HG02763 (cell line): ENCODE data around the gene REC8.
A peak's percentile ranks its signal among the peaks of the same experiment; 100 is the strongest.

ENCODE experiments used
- ATAC-seq: cut with Tn5 transposase; IDR thresholded peaks from one replicate; pipeline ENCODE4 v1.9.1; 2021; ENCODE audit warnings: mild to moderate bottlenecking, moderate library complexity; ENCODE audit not compliant: unreplicated experiment

The REC8 gene

DNA sequence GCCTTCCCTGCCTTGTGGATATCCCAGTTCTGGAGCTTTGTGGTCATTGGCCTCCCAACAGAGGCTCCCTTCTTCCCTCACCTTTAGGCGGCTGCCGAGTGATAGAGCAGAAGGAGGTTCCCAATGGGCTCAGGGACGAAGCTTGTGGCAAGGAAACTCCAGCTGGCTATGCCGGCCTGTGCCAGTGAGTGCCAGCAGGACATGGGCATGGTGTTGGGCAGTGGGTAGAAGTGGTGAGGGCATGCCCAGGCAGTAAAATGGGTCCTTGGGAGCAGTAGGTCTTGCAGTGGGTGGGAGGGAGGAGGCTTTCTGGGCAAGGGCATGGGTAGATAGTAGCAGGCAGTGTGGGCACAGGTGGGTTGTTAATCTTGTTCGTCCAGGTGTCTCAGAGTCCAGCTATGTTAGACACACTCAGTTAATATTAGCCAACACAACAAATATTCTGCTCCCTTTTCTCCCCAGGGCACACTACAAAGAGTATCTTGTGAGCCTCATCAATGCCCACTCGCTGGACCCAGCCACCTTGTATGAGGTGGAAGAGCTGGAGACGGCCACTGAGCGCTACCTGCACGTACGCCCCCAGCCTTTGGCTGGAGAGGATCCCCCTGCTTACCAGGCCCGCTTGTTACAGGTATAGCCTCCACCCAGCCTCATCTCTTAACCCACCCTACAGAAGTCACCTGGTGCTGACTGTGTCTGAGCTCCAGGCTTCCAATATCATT lies 11.9 kb upstream of the REC8 start:
- ATAC-seq, result no peak

DNA sequence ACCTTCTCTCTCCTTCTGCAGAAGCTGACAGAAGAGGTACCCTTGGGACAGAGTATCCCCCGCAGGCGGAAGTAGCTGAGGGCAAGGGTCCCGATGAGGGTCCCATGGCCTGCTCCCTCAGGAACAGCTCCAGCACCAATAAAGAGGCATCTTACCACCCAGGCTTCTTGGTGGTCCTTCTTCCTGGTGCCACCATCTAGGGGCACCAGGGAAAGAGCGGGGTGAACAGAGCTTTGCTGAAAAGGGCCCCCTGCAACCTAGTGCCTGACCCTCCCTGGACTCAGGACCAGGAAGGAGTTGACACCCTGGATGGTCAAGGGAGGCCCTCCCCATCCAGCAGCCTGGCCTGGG lies 11.4 kb upstream of the REC8 start:
- ATAC-seq, result no peak

DNA sequence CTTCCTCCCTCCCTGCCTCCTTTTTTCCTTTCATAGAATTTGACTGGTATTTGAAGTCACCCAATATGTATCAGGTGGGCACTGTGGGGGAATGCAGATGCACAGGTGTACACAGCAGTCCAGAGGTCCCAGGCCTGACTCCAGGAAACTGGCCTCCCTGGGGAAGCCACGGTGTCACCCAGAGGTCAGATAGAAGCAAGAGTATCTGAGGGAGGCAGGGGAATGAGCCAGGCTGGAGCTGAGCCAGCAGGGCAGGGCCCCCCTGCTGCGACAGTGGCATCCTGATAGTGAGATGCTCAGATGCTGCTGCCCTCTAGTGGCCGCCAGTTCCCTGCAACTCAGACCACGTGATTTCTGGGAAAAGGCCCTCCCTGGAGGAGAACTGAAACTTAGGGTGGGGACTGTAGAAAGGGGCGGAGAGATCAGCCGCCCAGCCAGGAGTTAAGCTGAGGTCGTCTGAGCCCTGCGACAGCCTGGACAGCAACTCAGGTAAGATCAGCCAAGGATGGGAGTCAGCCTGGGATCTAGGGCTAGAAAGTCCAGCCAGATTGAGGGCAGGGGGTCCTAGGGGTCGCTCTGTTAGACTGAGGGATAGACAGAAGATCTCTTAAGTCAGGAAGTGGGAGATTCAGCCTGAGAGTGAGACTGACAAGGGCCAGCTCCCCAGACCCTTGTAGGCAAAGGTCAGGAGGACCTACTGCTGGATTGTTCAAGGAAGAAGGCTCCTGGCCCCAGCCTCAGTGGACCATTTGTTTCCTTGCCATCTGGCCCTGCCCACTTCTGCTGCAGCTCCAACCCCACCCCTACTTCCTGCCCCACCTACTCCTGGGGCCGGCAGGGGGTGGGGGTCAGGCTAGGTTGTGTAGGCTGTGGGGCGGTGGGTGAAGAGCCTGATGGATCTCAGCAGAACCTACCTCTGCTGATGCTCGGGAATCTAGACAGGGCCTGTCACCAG lies 10.8 kb upstream of the REC8 start, which contains the start of gene IRF9:
Gene IRF9, plus strand, starts transcription at position 416 of the 955 bp plus-strand sequence. CDS start 880 bp downstream, outside the sequence.
- peak; percentile 79 for ATAC-seq

DNA sequence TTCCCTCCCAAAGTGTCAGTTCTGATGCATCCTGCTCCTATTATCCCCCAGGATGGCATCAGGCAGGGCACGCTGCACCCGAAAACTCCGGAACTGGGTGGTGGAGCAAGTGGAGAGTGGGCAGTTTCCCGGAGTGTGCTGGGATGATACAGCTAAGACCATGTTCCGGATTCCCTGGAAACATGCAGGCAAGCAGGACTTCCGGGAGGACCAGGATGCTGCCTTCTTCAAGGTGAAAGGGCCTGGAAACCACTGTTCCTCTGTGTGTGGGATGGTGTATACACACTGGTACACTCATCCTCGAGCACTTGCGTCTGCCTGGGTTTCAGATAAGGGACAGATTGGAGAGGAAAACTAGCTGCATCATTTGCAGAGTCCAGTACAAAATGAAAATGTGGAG lies 9.8 kb upstream of the REC8 start:
- no peak for ATAC-seq

DNA sequence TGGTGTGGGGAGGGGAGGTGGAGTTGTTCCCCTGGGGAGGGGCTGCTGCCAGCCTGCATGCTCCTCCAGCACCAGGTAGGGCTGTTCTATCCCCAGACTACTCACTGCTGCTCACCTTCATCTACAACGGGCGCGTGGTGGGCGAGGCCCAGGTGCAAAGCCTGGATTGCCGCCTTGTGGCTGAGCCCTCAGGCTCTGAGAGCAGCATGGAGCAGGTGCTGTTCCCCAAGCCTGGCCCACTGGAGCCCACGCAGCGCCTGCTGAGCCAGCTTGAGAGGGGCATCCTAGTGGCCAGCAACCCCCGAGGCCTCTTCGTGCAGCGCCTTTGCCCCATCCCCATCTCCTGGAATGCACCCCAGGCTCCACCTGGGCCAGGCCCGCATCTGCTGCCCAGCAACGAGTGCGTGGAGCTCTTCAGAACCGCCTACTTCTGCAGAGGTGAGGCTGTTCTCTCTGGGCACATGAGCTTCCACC lies 7.3 kb upstream of the REC8 start:
- ATAC-seq, result no peak

DNA sequence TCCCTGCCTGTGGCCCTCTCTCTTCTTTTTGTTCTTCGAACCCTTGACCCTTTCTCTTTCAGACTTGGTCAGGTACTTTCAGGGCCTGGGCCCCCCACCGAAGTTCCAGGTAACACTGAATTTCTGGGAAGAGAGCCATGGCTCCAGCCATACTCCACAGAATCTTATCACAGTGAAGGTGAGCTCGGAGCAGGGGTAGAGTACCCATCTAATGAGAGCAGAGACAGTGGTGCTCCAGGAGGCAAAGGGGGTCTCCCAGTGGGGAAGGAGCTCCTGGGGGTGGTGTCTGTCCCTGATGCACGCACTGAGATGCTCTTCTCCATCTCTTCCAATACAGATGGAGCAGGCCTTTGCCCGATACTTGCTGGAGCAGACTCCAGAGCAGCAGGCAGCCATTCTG lies 6.1 kb upstream of the REC8 start:
- ATAC-seq, result no peak

DNA sequence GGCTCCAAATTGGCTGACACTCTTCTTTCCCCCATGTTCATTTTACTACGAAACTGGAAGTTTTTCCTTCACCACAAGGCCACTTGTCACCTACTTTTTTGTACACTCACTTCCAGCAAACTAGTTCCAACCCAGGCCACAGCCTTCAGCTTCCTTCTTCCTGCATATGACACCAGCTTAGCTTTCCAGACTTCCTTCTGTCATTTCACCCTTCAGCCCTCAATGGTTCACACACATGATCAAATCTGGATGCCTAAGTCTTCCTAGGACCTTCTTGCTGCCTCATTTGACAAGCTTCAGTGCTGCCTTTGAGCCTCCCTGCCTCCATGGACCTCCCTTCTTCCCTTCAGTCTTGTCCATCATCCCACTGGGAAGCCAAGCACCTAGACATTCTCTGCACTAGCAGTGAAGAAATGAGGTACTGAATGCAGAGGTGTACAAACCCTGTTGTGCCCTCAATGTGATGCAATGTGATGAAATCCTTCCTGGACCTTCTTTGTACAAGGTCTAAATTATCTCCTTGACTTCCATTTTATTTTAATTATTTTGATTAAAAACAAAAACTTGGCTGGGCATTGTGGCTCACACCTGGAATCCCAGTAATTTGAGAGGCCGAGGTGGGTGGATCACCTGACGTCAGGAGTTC lies 4.3 kb upstream of the REC8 start:
- no peak for ATAC-seq

DNA sequence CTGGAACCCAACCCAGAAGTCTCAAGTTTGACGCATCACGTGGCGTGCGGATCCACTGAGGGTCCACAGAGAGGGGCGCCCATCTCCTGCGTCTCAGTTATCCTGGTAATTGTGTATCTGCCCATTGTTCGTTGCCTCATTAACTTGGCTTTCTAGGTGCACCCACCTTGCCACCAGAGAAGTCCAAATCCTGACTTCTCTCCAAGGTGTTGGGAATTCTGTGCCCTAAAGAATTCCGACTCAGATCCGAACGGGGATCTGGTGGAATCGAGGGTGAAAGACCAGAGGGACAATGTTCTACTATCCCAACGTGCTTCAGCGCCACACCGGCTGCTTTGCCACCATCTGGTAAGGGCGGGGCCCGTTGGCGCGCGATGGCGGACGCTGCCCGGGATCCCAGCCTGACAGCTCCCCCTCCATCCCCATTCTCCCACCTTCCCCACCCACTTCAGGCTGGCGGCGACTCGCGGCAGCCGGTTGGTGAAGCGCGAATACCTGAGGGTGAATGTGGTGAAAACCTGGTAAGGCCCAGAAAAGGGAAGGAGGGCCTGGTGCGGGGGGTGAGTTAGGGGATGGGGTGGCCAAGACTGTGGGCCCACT lies 481 bp downstream of the REC8 start:
- ATAC-seq, result no peak

DNA sequence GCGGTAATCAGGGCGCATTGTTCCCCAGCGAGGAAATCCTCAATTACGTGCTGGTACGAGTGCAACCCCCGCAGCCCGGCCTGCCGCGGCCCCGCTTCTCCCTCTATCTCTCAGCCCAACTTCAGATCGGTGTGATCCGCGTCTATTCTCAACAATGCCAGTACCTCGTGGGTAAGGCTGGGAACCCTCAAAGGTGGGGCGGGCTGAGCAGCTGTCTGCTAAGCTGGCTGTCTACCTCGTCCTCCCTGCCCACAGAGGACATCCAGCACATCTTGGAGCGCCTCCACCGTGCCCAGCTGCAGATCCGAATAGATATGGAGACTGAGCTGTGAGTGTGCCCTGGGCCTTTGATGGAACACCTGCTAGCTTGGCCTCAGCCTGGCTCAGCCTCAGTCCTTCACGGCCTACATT lies 996 bp downstream of the REC8 start:
- ATAC-seq, result no peak

DNA sequence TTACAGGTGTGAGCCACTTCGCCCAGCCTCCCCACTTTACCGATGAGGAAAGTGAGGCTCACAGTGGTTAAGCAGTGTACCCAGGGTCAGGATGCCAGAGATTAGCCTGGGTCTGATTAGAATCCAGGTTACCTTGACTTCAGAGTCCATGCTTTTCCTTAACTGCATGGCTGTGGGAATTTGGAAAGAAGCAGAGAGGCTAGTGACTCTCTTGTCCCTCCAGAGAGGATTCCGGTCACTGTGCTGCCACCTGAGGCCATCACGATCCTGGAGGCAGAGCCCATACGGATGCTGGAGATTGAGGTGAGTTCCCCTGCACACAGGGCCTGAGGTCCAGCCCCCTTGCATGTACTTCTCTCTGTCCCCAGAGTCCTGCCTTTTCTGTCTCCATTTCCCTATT lies 4.7 kb downstream of the REC8 start:
- ATAC-seq, result no peak

DNA sequence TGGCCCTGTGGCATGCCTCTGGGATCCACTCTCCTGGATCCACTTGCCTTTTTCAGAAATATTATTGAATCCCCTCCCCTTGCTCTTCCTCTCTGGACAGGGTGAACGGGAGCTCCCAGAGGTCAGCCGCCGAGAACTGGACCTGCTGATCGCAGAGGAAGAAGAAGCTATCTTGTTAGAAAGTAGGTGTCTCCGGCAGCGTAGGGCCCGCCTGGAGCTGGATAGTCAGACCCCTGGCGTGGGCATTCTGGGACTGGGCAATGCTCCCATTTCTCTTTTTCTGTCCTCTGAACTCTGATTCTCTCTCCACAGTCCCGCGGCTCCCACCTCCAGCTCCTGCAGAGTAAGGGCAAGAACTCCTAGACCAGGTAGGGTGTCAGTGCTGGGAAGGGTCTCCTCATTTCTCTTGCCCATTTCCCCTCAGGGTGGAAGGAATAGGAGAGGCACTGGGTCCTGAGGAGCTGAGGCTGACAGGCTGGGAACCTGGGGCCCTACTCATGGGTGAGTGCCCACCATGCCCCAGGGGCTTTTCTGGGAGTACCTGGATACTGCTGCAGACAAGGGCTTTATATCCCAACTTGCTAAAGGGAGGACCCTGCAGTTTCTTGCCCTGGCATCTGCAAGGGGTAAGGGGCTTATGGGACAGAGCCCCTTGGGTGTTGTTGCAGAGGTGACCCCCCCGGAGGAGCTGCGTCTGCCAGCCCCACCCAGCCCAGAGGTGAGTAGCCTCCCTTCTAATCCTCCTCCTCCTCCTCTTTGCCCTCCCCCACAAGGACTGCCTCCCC lies 5.4 kb downstream of the REC8 start:
- no peak for ATAC-seq

DNA sequence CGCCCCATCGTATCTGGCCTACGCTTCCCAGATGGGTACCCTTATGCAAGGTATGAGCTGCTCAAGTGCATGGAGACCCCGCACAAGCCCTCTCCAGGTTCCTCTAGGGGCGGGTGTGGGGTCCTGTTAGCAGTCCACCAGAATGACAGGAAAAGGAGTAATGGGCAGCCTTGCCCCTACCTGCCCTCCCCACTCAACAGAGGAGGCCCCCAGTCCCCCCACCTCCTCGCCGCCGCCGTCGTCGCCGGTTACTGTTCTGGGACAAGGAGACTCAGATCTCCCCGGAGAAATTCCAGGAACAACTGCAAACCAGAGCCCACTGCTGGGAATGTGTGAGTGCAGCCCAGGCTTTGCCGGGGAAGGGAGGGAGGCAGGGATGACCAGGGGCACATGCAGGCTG lies 6.0 kb downstream of the REC8 start:
- no peak for ATAC-seq

DNA sequence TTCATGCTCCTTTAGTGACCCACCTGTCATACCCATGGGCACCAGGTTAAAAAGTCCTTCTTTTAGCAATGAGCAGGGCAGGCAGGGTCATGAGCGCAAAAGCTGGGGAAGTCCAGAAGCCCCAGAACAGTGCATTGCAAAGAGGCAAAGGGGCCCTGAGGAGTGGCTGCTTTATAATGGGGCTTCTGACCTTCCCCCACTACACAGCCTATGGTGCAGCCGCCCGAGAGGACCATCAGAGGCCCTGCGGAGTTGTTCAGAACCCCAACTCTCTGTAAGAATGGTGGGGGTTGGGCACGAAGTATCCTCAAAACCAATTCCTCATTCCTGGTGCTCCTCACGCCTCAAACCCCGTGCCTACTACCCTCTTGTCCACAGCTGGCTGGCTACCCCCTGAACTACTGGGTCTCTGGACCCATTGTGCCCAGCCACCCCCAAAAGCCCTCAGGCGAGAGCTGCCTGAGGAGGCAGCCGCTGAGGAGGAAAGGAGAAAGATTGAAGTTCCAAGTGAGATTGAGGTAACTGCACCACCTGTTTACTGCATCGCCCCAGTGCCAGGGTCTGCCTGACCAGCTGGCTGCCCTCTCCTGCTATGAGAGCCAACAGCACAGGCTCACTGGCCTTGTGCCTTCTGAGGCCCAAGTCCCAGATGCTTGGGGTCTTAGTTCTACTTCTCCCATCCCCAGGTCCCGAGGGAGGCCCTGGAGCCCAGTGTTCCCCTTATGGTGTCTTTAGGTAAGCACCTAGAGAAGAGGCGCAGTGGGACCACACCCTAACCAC lies 6.7 kb downstream of the REC8 start:
- ATAC-seq, result no peak

DNA sequence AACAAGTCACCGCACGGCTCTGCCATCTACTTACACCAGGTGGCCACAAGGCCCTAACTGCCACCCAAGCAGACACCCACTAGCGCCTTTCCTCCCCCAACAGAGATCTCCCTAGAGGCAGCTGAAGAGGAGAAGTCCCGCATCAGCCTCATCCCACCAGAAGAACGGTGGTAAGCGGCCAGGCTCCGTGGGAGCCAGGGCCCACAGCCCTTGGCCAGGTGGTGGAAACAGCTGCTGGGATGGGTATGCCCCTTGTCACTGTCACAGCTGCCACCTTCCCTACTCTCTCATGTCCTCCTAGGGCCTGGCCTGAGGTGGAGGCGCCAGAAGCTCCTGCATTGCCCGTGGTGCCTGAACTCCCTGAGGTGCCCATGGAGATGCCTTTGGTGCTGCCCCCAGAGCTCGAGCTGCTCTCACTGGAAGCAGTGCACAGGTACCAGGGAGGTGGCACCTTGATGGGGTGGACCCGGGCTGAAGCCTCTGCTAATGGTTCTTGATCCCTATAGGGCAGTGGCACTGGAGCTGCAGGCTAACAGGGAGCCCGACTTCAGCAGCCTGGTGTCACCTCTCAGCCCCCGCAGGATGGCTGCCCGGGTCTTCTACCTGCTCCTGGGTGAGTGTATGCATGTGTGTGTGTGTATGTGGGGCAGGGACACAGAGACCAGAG lies 7.5 kb downstream of the REC8 start:
- ATAC-seq, result no peak

DNA sequence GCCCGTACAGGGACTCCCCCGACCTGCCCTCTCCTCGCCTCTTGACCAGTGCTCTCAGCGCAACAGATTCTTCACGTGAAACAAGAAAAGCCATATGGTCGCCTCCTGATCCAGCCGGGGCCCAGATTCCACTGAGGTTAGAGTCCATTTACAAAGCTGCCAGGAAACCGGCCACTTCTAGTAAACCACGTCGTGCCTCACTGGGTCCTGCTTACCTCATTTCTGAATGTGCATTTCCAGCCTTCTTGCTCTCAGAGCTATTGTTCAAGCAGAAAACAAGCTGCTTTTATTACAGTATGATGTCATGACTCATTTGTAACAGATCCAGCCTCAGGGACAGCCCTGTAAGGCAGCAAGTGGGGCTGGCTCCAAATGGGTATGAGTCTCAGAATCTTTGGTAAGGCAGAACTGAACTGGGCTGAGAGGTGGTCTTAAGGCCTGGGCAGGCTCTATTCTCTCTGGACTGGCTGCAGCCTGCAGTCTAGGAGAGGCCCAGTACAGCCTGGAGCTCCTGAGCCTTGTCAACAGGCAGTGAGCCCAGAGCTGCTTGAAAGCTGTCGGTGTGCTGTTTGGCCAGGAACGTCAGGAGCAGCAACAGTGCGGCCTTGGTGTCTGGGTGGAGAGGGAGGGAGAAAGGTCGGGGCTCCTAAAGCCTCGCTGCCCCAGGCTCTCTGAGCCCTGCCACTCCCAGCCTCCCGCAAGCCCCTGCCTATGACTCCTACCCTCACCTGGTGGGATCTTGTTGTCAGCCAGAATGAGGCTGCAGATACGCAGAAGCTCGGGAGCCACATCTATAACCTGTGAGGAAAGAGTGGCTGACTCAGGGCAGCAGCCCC lies 8.3 kb downstream of the REC8 start:
- no peak for ATAC-seq

DNA sequence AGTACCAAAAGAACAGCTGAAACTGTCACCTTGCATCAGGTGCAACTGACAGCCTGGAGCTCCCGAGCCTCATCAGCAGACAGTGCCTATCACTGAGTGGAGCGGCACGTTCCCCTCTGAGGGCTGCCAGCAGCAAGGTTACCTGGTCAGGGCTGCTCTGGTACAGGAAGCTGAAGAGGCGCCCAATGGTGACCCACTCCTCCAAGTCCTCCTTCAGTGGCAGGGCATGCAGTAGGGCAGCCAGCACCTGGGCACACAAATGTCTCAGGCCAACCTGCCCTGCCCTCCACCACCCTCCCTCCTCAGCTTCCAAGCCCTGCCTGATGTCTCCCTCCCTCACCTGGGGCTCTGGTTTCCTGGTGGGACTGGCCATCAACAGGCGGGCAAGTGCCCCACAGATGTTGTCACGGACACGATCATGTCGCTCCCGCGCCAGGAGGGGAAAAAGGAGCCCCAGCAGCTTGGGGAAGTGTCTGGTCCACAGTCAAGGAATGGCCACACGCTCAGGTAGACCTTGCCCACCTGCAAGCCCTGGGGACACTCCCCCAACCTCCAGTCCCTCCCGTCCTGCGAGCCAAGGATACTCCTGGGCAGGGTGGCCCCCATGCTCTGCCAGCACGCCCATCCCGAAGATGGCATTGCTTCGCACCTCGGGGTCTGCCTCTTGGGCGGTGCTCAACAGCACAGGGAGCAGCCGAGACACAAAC lies 9.6 kb downstream of the REC8 start:
- no peak for ATAC-seq

DNA sequence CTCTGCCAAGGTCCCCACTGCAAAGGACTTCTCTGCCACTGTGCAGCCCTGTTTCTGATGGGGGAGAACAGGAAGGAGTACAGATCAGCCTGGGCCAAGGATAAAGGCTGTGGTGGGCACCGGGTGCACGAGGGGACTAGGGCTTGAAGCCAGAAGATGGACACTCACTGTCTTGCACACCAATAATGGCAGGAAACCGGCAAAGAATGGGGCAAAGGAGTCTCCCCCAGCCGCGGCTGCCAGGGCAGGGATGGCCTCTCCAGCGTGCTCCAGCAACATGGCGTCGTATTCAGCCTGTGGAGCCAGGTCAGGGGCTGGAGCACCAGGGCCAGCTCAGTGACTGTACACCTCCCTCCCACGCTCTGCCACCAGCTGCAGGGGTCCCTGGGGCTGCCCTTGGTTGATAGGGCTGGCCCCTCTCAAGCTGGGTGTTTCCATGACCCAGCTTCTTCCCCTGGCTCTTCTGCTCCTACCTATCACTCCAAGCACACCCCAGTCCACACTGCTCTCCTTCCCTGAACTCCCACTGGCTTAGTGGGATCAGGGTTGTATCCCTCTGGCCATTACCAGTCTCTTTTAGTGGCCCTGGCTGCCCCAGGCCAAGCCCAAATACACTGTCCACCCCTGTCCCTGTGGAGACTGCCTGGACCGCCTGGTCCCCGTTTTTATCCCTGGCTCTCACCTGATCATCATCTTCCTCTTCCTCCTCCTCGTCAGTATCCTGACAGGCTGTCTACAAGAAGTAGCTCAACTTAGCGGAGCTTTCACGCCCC lies 10.4 kb downstream of the REC8 start:
- no peak for ATAC-seq
